Osteocyte (in vitro differentiated cells): Measurements from ENCODE around the gene NRN1. TPM values are rescaled to one million over a fixed set of nuclear protein-coding genes. Genes with fewer than 3 reads are reported as not detected.
A peak's percentile ranks its signal among the peaks of the same experiment; 100 is the strongest.

Experiments used
- DNase-seq: peaks from one replicate; pipeline ENCODE4 v3.0.0; 2021; ENCODE audit warnings: mixed read lengths; ENCODE audit not compliant: unreplicated experiment; ENCODE audit errors: extremely low spot score
- H3K27ac Mint-ChIP-seq: one replicate; pipeline ENCODE4 v1.8.0; 2021; ENCODE audit warnings: mild to moderate bottlenecking, mixed read lengths; ENCODE audit not compliant: unreplicated experiment
- H3K27me3 Mint-ChIP-seq: one replicate; pipeline ENCODE4 v1.8.0; 2021; ENCODE audit warnings: mixed read lengths; ENCODE audit not compliant: unreplicated experiment
- H3K36me3 Mint-ChIP-seq: one replicate; pipeline ENCODE4 v1.8.0; 2021; ENCODE audit warnings: mixed read lengths; ENCODE audit not compliant: unreplicated experiment
- H3K4me1 Mint-ChIP-seq: one replicate; pipeline ENCODE4 v1.8.0; 2021; ENCODE audit warnings: mixed read lengths; ENCODE audit not compliant: unreplicated experiment
- H3K4me3 Mint-ChIP-seq: one replicate; pipeline ENCODE4 v1.8.0; 2021; ENCODE audit warnings: mild to moderate bottlenecking, moderate library complexity, mixed read lengths; ENCODE audit not compliant: unreplicated experiment
- H3K9me3 Mint-ChIP-seq: one replicate; pipeline ENCODE4 v1.8.0; 2021; ENCODE audit warnings: mixed read lengths; ENCODE audit not compliant: unreplicated experiment
- long read RNA-seq: library from polyadenylated mRNA; unstranded; transcript quantifications from one replicate; pipeline ENCODE4 v2.0.0, GENCODE V29; 2021
- total RNA-seq: library from RNA; stranded (reverse); gene quantifications from 2 replicates; pipeline ENCODE4 v1.2.1, GENCODE V29; 2021
- TF ChIP-seq, protein P1 (sequence below): fragments of 200-600 bp; sonication (generic); IDR thresholded peaks from 2 replicates; pipeline ENCODE4 v1.5.0; 2021; ENCODE audit warnings: antibody characterized with exemption, mild to moderate bottlenecking, moderate library complexity

Gene NRN1
- 0.21 TPM in 1 of 2 replicates, not detected in the other for total RNA-seq
- long read RNA-seq, result 0 reads

DNA sequence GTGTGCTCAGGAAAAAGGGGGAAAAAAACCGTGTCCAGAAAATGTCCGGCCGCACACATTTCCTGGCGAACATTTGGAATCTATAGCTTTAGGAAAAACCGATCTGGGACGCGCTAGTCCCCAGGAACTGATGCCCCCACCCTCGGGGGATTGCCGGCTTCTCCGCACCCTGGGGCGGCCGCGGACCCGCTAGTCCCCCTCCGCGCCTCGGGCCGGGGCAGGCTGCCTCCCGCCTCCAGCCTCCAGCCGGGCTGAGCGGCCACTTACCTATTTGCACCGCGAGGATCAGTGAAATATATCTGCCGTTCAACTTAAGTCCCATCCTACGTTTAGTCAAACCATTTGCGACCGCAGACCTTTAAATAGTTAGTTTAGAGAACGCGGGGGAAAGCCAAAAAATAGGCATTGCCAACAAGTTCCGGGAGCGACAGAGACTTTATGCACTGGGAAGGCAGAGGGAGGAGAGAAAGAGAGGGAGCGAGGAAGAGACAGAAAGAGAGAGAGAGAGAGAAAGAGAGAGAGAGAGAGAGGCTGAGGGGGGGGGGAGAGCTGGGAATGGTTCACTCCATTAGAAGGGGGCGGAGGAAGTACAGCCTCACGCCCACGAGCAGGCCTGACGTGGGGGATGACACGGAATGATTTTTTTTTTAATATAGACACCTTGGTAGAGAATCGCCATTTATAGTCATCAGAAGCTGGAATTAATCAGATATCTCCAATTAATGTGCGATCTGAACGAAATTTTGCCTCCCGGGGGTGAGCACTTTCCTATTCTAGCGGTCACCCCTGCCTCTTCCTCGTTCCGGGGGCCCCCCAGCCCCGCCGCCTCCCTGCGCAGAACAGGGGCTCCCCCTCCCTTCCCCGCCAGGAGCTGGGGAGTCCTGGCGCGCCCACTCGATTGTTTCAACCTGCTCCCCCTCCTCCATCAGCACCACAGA, at the start of gene NRN1:
NRN1 (minus strand) TSS at position 498 of the 938 bp plus-strand sequence; CDS start at position 322, 176 bp downstream.
- DNase-seq, result no peak
- H3K36me3 Mint-ChIP-seq, result no peaks in the 10 kb centered on the region
- peaks cover 84% of the 10 kb centered on the region for H3K27me3 Mint-ChIP-seq
- peaks cover 47% of the 10 kb centered on the region for H3K4me1 Mint-ChIP-seq
- TF ChIP-seq, protein P1, sequence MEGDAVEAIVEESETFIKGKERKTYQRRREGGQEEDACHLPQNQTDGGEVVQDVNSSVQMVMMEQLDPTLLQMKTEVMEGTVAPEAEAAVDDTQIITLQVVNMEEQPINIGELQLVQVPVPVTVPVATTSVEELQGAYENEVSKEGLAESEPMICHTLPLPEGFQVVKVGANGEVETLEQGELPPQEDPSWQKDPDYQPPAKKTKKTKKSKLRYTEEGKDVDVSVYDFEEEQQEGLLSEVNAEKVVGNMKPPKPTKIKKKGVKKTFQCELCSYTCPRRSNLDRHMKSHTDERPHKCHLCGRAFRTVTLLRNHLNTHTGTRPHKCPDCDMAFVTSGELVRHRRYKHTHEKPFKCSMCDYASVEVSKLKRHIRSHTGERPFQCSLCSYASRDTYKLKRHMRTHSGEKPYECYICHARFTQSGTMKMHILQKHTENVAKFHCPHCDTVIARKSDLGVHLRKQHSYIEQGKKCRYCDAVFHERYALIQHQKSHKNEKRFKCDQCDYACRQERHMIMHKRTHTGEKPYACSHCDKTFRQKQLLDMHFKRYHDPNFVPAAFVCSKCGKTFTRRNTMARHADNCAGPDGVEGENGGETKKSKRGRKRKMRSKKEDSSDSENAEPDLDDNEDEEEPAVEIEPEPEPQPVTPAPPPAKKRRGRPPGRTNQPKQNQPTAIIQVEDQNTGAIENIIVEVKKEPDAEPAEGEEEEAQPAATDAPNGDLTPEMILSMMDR, result no peak
- peak within 1 kb of the TSS; percentile 44 for H3K4me3 Mint-ChIP-seq
- no peak within 1 kb of the TSS for H3K27ac Mint-ChIP-seq
- no peaks in the 10 kb centered on the region for H3K9me3 Mint-ChIP-seq

DNA sequence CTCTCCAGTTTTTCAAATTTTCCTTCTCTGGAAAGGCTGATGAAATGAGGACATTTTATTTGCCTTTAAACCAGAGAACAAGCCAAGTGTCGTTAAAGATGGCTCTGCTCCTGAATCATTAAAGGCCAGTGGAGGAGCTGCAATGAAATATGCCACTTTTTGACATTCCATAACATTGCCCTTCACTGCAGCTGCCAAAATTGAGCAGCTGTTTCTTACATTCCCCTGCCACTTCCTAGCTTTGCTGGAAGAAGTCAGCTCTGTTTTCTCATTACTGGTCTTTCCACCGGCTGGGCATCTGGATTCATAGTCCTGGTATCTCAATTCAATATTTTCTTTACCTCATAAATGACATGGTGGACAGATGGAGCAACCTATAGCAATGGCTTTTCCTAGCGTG, 45.5 kb upstream of the NRN1 start:
- no peak for DNase-seq
- TF ChIP-seq, protein P1, result no peak
- Mint-ChIP-seq H3K36me3 (no peaks in the 10 kb centered on the region), H3K27ac (no peak overlapping the region), H3K27me3 (peaks cover 6% of the 10 kb centered on the region), H3K9me3 (no peaks in the 10 kb centered on the region), H3K4me1 (no peaks in the 10 kb centered on the region), H3K4me3 (no peak overlapping the region)

- peaks cover 5% of the 10 kb centered on the region for H3K27me3 Mint-ChIP-seq
- no peak overlapping the region for H3K4me3 Mint-ChIP-seq
- no peak overlapping the region for H3K27ac Mint-ChIP-seq
- no peak for DNase-seq
- TF ChIP-seq, protein P1, result no peak
- peaks cover 4% of the 10 kb centered on the region for H3K9me3 Mint-ChIP-seq
- no peaks in the 10 kb centered on the region for H3K36me3 Mint-ChIP-seq
- H3K4me1 Mint-ChIP-seq, result no peaks in the 10 kb centered on the region
Observed at GRCh38 chr6:6046716-6047115, 40.0 kb upstream of the NRN1 start.

DNA sequence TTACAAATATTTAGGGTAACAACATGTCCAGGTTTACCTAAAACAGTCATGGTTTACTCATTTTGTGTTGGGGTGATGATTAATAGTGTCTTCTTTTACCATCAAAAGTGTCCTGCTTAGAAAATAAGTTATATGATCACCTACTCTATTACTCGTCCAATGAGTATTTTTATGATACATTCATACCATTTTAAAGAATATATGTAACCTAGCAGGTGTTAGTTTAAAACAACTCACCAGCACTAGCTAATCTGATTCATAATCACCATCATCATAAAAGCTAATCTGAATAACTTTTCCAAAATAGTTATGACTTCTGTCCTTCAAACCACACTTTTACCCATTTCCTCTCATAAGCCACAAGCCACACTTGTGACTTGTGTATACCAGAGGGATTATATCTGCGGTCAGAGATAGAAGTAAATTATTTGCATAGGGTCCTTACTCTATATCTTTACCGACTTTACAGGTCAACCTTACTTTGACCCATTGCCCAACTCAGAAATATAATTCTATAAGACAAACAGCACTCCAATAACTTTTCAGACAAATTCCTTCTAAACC, 33.3 kb upstream of the NRN1 start:
- no peaks in the 10 kb centered on the region for H3K4me1 Mint-ChIP-seq
- no peak for DNase-seq
- H3K27ac Mint-ChIP-seq, result no peak overlapping the region
- H3K27me3 Mint-ChIP-seq, result no peaks in the 10 kb centered on the region
- no peaks in the 10 kb centered on the region for H3K36me3 Mint-ChIP-seq
- H3K4me3 Mint-ChIP-seq, result no peak overlapping the region
- no peaks in the 10 kb centered on the region for H3K9me3 Mint-ChIP-seq
- TF ChIP-seq, protein P1, result no peak

GRCh38 chr6:6037179-6037578, 30.5 kb upstream of the NRN1 start:
- H3K36me3 Mint-ChIP-seq, result no peaks in the 10 kb centered on the region
- H3K27ac Mint-ChIP-seq, result no peak overlapping the region
- TF ChIP-seq, protein P1, result no peak
- no peaks in the 10 kb centered on the region for H3K9me3 Mint-ChIP-seq
- H3K4me3 Mint-ChIP-seq, result no peak overlapping the region
- no peak for DNase-seq
- no peaks in the 10 kb centered on the region for H3K4me1 Mint-ChIP-seq
- no peaks in the 10 kb centered on the region for H3K27me3 Mint-ChIP-seq
